ENCODE data around the gene NBPF3. TPM values are rescaled to one million over a fixed set of nuclear protein-coding genes. Genes with fewer than 3 reads are reported as not detected.

Gene NBPF3, protein sequence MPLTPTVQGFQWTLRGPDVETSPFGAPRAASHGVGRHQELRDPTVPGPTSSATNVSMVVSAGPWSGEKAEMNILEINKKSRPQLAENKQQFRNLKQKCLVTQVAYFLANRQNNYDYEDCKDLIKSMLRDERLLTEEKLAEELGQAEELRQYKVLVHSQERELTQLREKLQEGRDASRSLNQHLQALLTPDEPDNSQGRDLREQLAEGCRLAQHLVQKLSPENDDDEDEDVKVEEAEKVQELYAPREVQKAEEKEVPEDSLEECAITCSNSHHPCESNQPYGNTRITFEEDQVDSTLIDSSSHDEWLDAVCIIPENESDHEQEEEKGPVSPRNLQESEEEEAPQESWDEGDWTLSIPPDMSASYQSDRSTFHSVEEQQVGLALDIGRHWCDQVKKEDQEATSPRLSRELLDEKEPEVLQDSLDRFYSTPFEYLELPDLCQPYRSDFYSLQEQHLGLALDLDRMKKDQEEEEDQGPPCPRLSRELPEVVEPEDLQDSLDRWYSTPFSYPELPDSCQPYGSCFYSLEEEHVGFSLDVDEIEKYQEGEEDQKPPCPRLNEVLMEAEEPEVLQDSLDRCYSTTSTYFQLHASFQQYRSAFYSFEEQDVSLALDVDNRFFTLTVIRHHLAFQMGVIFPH
- total RNA-seq = 14.9 and 112 TPM in 2 replicates

DNA sequence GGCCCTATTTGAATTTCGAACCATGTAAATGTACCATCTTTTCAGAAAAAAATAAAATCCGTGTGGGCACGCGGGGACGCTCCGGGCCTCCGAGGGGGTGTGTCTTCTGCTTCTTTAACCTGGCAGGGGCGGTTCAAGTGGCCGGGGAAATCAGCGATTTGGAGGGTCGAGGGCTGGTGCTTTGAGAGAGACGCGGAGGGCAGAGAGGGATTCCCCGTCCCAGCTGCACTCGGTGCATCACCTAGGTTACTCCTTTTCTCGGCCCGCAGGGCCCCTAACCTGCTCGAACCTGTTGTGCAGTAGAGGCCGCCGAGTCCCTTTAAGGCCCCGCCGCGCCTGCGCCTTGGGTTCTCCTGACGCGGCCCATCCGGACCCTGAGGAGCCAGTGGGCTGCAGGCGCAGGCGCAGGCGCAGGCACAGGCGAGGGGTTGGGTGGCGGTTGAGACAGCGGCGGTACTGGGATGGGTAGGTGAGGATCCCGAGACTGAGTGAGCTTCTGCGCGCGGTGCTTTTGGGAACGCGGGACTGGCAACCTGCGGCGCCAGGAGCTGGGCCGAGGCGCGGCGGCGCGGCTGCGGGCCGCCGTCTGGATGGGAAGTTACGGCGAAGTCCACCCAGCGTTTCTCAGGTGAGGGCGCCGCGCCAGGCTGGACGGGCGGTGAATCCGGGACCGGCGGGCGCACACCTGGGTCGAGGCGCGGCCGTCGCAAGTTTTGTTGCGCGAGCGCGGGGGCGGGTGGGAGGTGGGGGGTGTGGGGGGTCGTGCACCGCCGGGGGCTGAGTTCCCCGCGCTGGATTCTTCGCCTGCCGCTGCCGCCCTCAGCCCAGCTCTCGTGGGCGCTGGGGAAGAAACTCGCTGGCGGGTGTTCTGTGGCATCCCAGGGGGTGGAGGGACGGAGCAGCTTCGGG lies at the start of gene NBPF3:
Gene NBPF3 (plus strand): TSS at position 417 of the 909 bp plus-strand sequence. CDS start 4,950 bp downstream, outside the sequence.

DNA sequence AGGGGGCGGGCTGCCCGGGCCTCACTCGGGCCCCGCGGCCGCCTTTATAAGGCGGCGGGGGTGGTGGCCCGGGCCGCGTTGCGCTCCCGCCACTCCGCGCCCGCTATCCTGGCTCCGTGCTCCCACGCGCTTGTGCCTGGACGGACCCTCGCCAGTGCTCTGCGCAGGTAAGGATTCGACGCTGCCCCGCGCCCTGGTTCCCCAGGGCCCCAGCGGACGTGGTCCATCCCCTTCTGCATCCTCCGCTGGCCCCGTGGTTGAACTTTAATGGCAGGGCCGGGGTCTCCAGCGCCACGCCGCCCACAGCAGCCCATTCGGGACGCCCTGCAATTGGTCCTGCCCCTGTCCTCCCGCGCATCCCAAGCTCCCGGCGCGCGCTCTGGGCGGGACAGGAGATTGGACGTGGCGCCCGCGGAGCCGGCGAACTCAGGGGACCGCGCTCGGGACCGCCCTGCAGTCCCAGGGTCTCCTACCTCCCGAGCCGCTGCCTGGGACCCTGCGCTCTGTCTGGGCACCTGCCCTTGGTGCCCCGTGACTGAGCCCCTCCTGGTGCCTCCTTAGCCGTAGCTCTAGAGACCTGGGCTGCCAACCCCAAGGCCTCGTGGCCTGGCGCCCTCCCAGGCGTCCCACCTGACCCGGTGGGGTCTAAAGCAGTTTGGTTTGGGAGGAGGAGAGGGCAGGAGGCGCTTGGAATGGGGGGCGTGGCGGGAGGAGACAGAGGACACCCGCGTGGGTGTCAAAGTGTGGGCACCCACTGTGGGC lies 69.6 kb downstream of the NBPF3 start, which contains the start of gene ALPL:
Gene ALPL (plus strand): TSS at position 73 of the 762 bp plus-strand sequence. CDS start 44,659 bp downstream, outside the sequence.

Other genes with a start within 250 kb of the NBPF3 start
- gene ECE1, start 149.7 kb upstream of the NBPF3 start, total RNA-seq = 253 and 305 TPM in 2 replicates
- gene ALPL, start 69.3 kb downstream of the NBPF3 start, total RNA-seq = 1.4 and 2.2 TPM in 2 replicates
- 0.22 TPM in 1 of 2 replicates, not detected in the other for gene RAP1GAP, start 229.2 kb downstream of the NBPF3 start, total RNA-seq